GM21390 (cell line): Measurements from ENCODE around the gene GRB10.

Source experiments
- ATAC-seq: cut with Tn5 transposase; IDR thresholded peaks from one replicate; pipeline ENCODE4 v1.9.1; 2021; ENCODE audit not compliant: unreplicated experiment

The GRB10 gene

GRCh38 chr7:50640779-50641178, 141.9 kb downstream of the GRB10 start:
- no peak for ATAC-seq

GRCh38 chr7:50640256-50640655, 142.4 kb downstream of the GRB10 start:
- no peak for ATAC-seq

GRCh38 chr7:50637725-50638643, 144.7 kb downstream of the GRB10 start:
- no peak for ATAC-seq

- no peak for ATAC-seq
Measured at GRCh38 chr7:50634378-50634777, 148.3 kb downstream of the GRB10 start.

- ATAC-seq: no peak
Measured at GRCh38 chr7:50633414-50633710, 149.3 kb downstream of the GRB10 start.

GRCh38 chr7:50632561-50633413, 149.9 kb downstream of the GRB10 start:
- peak; percentile 88 for ATAC-seq

- no peak for ATAC-seq
Measured at GRCh38 chr7:50631639-50632038, 151.1 kb downstream of the GRB10 start.

- no peak for ATAC-seq
Measured at GRCh38 chr7:50631100-50631499, 151.6 kb downstream of the GRB10 start.

- ATAC-seq: no peak
Measured at GRCh38 chr7:50629238-50629901, 153.3 kb downstream of the GRB10 start.

- ATAC-seq: no peak
Measured at GRCh38 chr7:50628434-50629084, 154.1 kb downstream of the GRB10 start.

GRCh38 chr7:50627824-50628361, 154.8 kb downstream of the GRB10 start:
- no peak for ATAC-seq

GRCh38 chr7:50626286-50626685, 156.4 kb downstream of the GRB10 start:
- no peak for ATAC-seq

GRCh38 chr7:50625360-50625759, 157.3 kb downstream of the GRB10 start:
- no peak for ATAC-seq

- no peak for ATAC-seq
Measured at GRCh38 chr7:50622821-50623220, 159.9 kb downstream of the GRB10 start.

GRCh38 chr7:50621973-50622490, 160.7 kb downstream of the GRB10 start:
- ATAC-seq: no peak

- no peak for ATAC-seq
Measured at GRCh38 chr7:50621206-50621605, 161.5 kb downstream of the GRB10 start.

GRCh38 chr7:50620433-50620832, 162.3 kb downstream of the GRB10 start:
- ATAC-seq: no peak

- ATAC-seq: no peak
Measured at GRCh38 chr7:50619684-50620083, 163.0 kb downstream of the GRB10 start.

- no peak for ATAC-seq
Measured at GRCh38 chr7:50618281-50618680, 164.4 kb downstream of the GRB10 start.

GRCh38 chr7:50615519-50616080, 167.1 kb downstream of the GRB10 start:
- ATAC-seq: no peak
